Tibial nerve (tissue), 3 donors: ENCODE results near the gene TSPAN15.

ENCODE experiments used
- CTCF ChIP-seq, 5 experiments: fragments of 200-600 bp in 3 of 5; fragments of 450-650 bp in 2 of 5; sonication (generic) in 3 of 5; IDR thresholded peaks; one replicate each; pipeline ENCODE4 v1.5.1; 2016 to 2019; ENCODE audit warnings: antibody characterized with exemption in 5 of 5, mild to moderate bottlenecking in 3 of 5, moderate library complexity in 2 of 5
- POLR2A ChIP-seq, 2 donors: fragments of 450-650 bp; IDR thresholded peaks; one replicate each; pipeline ENCODE4 v1.6.1; 2017; ENCODE audit warnings: antibody characterized with exemption in 2 of 2, mild to moderate bottlenecking in 2 of 2, moderate library complexity in 2 of 2

- no peak for TF ChIP-seq CTCF (IDR thresholded peaks at IDR 0.05)
- TF ChIP-seq POLR2A (IDR thresholded peaks at IDR 0.05), result no peak
Observed at GRCh38 chr10:69459101-69459790, 8.0 kb downstream of the TSPAN15 start.
